ENCODE results near the gene TET1.
"Not testable (repeated sequence)": the region's sequence is repeated elsewhere in the genome, so short reads cannot be mapped to it uniquely, and the experiment has no call there.

The TET1 gene

DNA sequence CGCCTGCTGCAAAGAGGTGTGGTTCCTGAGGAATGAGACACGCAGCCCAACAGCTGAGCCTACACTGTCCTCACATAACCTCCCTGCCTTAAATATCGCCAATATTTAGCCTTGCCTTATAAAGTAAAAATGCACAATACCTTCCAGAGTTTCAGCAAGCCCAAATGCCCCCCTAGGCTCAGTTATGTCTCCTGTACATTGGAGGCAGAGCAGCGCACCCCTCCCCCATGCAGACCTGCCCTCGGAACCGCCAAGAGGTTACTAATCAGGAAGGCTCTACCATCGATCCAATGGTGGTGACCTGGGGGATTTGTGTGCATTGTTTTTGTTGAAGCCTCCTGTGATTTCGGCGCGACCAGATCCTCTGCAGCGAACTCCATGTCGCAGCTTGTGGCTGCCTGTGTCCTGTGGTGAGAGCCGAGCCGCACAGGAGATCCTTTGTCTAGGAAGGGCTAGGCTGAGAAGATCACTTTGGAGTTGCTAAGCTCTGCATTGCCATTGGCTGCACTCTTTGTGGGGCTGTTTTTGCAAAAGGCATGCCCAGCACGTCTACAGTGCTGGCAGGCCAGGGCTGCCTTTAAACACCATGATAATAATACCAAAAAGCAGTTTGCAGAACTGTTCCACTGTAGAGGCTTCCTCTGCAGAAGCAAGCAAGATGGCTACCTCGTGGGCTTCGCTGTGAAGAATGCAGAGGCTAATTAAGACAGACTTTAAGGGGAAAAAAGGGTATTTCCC, 40.1 kb downstream of the TET1 start:
- TF ChIP-seq, protein P1, sequence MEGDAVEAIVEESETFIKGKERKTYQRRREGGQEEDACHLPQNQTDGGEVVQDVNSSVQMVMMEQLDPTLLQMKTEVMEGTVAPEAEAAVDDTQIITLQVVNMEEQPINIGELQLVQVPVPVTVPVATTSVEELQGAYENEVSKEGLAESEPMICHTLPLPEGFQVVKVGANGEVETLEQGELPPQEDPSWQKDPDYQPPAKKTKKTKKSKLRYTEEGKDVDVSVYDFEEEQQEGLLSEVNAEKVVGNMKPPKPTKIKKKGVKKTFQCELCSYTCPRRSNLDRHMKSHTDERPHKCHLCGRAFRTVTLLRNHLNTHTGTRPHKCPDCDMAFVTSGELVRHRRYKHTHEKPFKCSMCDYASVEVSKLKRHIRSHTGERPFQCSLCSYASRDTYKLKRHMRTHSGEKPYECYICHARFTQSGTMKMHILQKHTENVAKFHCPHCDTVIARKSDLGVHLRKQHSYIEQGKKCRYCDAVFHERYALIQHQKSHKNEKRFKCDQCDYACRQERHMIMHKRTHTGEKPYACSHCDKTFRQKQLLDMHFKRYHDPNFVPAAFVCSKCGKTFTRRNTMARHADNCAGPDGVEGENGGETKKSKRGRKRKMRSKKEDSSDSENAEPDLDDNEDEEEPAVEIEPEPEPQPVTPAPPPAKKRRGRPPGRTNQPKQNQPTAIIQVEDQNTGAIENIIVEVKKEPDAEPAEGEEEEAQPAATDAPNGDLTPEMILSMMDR (conservative IDR thresholded peaks at IDR 0.05; ENCODE audit: low read length) = no peak
- DNase-seq (ENCODE audit: low read depth) = peak; percentile 83
- H3K4me3 ChIP-seq (ENCODE audit: low read length) = peak overlapping the region; percentile 59

DNA sequence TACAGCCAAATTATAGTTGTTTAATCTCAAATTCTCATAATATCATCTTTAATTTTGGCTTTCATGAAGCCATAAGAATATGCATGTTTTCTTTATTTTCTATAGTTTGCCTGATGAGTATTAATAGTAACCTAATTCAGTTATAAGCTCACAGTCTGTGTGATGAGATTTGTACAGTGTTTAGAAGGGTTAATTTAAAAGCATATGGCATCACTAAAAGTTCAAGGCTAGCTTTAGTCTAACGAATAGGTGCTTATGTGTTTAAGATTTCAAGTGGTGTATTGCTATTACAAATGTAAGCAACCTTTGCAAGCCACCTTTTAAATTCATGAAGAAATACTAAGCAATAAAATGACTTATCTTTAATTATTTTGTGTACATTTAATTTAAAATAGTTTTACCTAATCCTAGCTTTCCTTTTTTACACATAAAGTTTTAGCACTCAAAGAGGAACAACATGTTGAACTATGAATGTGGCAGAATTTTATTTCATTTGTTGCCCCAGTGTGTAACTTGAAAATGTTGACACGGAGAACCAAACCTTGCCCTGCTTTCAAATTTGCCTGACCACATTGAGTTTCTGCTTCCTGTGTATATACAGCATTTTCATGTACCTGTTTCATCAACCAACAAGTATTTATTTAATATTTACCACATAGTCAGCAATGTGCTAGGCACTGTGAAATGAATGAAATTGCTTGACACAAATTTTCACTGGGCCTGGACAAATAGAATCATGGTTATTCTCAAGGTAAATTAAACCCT, 41.5 kb downstream of the TET1 start:
- DNase-seq (ENCODE audit: low read depth) = no peak
- TF ChIP-seq, protein P1 (conservative IDR thresholded peaks at IDR 0.05; ENCODE audit: low read length) = no peak
- peak overlapping the region; percentile 59; the same call in 1 of the 2 replicates for H3K4me3 ChIP-seq (ENCODE audit: low read length)

DNA sequence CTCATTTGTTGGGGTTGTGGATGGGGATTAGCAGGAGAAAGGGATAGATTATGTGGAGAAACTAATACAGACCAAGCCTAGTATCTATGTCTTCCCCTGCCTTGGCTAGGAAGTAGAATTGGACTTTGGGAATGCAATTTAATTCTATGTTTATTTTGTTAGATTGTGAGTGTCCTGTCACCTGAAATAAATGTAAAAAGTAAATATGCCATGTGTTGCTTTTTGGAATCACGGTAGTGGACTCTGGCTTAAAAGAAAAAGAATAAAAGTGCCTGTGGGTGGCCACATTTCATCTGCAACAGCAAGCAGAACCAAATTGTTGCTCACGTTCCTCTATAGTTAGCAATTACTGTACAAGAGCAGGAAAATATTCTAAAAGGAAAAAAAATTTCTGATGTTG, 42.3 kb downstream of the TET1 start:
- DNase-seq (ENCODE audit: low read depth) = no peak
- no peak overlapping the region for H3K4me3 ChIP-seq (ENCODE audit: low read length)
- TF ChIP-seq, protein P1 (conservative IDR thresholded peaks at IDR 0.05; ENCODE audit: low read length) = no peak

DNA sequence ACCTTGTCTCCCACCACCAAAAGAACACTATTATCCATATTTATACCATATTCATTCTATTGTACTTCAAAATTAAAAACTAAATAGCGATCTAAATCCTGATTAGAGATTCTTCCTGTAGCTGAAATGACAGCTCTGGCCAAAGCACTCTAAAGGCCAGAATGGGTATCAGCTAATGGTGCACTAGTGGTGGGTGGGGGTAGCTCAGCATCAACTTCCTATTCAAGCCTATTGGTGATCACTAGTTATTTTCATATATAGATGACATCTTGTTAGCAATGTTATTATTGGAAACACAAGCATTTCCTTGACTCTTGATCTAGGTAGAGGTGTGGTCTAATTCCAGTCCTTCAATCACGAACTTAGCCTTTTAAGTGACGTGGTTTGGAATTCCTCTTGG, 43.6 kb downstream of the TET1 start:
- TF ChIP-seq, protein P1 (conservative IDR thresholded peaks at IDR 0.05; ENCODE audit: low read length) = no peak
- no peak for DNase-seq (ENCODE audit: low read depth)
- no peak overlapping the region for H3K4me3 ChIP-seq (ENCODE audit: low read length)

DNA sequence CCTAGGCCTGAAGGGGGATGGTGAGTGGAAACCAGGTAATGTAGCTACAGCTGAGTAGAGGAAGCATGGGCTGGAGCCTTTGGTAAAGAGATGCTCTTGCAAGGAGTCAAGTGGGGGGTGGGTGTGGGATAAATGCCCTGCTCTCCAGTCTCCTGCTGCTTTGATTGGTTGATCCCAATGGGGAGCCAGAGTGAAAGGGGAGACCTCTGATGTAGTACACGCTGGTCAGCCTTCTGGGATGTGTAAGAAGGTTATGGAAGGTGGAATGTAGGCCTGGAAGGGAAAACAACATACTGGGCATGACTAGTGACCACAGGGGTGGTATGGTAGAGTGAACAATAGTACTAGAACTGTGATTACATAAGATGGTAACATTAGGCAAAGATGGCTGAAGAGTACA, 44.3 kb downstream of the TET1 start:
- peak; percentile 19 for DNase-seq (ENCODE audit: low read depth)
- TF ChIP-seq, protein P1 (conservative IDR thresholded peaks at IDR 0.05; ENCODE audit: low read length) = no peak
- H3K4me3 ChIP-seq (ENCODE audit: low read length) = no peak overlapping the region

DNA sequence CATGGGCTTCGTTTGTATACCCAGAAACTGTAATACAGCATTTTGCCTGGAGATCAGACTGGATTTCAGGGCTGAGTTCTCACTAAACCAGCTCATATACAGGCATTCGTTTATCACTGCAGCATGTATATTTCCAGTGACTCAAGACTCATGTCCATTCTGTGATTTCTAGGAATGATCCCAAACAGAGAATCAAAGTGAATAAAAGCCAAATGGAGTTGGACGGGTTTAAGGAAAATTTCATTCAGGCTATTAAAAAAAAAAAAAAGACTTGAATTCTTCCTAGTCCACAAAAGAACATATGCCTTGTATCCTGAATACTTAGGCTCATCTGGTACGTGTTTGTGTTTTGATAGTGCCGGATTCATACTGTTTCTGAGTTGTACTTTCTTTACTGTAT, 46.8 kb downstream of the TET1 start:
- peak; percentile 64 for DNase-seq (ENCODE audit: low read depth)
- TF ChIP-seq, protein P1 (conservative IDR thresholded peaks at IDR 0.05; ENCODE audit: low read length) = no peak
- no peak overlapping the region for H3K4me3 ChIP-seq (ENCODE audit: low read length)

DNA sequence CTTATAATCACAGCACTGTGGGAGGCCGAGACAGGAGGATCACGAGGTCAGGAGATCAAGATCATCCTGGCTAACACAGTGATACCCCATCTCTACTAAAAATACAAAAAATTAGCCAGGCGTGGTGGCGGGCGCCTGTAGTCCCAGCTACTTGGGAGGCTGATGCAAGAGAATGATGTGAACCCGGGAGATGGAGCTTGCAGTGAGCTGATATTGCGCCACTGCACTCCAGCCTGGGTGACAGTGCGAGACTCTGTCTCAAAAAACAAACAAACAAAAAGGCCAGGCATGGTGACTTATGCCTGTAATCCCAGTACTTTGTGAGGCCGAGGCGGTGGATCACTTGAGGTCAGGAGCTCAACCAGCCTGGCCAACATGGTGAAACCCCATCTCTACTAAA, 49.9 kb downstream of the TET1 start:
- H3K4me3 ChIP-seq (ENCODE audit: low read length); DNase-seq (ENCODE audit: low read depth): not testable (repeated sequence)

Data from AG10803 (cell line).